GM21515 (cell line): ENCODE results near the gene NAALADL2.
"Not testable (repeated sequence)": the region's sequence is repeated elsewhere in the genome, so short reads cannot be mapped to it uniquely, and the experiment has no call there.

Experiments
- ATAC-seq: cut with Tn5 transposase; IDR thresholded peaks from one replicate; pipeline ENCODE4 v1.9.1; 2021; ENCODE audit not compliant: unreplicated experiment

Gene NAALADL2

DNA sequence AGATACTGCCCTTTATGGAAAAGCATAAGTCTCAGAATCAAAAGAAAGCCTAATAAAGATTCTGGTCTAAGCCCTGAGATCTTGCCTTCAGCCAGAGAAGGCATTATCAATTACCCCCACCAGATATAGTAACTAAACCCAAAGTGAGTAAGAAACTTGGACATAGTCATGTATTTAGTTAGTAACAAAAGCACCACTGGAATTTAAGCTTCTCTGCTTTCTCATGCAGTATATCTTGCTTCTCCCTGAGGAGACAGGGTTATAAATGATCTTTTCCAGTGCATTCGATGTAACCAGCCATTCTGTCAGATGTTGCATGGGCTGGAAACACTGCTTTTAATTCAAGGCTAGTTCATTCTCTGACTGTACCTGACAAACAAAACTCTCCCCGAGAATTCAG is 946.7 kb downstream of the NAALADL2 start:
- ATAC-seq = no peak

DNA sequence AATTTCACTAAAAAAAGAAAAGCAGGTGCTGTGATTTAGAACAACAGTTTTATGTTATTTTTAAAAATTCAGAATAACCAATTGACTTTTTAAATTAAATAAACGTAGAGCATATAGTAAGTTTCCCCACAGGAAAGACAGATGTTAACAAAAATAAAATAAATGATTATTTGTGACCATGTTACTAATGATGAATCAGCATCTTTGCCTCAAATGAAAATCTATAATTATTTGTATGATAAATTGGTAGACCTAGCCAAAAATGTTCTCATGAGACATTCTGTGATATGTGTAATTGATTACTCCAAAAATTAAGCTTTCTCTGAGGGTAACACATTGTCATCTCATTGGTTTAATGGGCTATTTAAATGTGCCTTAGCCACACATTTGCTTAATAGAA is 948.0 kb downstream of the NAALADL2 start:
- ATAC-seq = no peak

DNA sequence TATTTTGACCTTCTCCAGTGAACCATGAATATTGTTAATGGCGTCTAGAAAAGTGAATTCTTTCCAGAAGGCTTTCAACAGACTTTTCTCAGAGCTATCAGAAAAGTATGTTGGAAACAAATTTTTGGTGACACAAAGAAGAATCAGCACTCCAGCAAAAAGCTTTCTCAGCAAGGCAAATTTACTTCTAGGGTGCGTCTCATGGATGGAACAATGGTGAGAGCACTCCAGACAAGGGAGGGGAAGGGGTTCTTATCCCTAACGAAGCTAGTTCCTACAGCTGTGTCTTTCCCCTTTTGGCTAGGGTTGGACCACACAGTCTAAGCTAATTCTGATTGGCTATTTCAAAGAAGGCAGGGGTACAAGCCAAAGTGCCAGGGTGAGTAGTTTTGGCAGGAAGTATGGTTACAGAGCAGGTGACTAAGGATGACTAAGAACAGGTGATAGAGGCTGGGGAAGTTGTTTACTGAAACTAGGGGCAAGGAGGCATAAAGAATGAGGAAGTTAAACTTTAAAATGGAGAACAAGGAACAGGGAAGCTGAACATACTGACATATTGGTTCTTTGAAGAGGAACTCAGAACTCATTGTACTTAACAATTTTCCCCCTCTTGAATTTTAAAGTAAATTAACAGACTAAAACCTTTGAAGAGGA is 959.8 kb downstream of the NAALADL2 start:
- ATAC-seq = no peak

DNA sequence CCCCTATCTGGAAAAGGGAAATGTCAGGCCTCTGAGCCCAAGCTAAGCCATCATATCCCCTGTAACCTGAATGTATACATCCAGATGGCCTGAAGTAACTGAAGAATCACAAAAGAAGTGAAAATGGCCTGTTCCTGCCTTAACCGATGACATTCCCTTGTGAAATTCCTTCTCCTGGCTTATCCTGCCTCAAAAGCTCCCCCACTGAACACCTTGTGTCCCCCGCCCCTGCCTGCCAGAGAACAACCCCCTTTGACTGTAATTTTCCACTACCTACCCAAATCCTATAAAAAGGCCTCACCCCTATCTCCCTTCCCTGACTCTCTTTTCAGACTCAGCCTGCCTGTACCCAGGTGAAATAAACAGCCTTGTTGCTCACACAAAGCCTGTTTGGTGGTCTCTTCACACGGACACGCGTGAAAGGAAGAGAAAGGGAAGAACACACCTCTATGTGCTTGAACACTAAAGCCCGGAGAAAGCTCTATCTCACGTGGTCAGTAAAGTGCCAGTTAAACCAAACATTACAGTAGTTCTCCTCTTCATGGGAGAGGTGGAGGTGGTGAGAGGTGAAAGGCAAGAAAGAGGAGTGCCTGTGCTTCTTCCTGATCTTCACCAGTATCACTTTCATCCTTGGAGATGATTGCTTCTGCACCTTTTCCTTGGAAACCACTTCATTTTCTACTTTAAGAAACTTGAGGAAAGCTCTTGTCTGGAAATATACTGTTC is 963.8 kb downstream of the NAALADL2 start:
- not testable (repeated sequence) for ATAC-seq

DNA sequence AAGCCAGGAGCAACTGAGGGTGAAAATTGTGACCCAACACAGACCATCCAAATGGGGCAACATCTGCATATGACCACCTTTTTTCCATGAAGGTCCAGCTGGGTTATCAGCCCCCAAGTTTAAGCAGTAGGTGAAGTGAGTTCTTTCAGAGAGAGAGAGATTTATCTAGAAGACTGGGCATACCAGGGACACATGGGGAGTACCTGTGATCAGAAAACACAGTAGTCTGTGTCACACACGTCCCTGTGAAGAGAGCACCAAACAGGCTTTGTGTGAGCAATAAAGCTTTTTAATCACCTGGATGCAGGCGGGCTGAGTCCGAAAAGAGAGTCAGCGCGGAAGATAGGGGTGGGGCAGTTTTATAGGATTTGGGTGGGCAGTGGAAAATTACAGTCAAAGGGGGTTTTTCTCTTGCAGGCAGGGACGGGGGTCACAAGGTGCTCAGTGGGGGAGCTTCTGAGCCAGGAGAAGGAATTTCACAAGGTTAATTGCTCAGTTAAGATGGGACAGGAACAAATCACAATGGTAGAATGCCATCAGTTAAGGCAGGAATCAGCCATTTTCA is 966.0 kb downstream of the NAALADL2 start:
- not testable (repeated sequence) for ATAC-seq

DNA sequence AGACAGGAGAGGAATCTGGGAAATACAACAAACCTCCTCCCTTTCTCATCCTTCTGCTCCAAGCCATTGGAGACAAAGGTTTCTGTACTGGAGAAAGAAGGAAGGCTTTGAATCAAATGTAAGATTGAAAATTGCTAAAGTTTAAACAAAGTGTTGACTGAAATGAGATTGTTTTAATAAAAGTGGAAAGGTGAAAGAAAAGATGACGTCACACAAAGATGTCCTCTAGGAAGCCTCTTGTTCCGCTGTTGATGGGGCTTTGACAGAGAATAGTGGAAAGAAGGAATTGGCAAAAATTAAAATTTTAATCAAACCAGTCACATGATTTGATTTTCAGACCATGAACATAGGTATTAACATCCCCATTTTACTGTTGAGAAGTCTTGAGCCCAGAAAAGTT is 967.6 kb downstream of the NAALADL2 start:
- ATAC-seq = no peak

DNA sequence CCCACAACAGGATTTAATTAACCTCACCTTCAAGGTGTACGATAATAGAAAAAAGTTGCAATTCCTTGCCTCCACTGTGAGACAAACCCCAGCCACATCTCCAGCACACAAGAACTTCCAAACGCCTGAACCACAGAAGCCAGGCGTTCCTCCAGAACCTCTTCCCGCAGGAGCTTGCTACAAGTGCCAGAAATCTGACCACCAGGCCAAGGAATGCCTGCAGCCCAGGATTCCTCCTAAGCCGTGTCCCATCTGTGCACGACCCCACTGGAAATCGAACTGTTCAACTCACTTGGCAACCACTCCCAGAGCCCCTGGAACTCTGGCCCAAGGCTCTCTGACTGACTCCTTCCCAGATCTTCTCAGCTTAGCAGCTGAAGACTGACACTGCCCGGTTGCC is 970.7 kb downstream of the NAALADL2 start:
- ATAC-seq = not testable (repeated sequence)

DNA sequence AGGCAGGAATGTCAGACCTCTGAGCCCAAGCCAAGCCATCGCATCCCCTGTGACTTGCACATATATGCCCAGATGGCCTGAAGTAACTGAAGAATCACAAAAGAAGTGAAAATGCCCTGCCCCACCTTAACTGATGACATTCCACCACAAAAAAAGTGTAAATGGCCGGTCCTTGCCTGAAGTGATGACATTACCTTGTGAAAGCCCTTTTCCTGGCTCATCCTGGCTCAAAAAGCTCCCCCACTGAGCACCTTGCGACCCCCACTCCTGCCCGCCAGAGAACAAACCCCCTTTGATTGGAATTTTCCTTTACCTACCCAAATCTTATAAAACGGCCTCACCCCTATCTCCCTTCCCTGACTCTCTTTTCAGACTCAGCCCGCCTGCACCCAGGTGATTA is 976.6 kb downstream of the NAALADL2 start:
- not testable (repeated sequence) for ATAC-seq

DNA sequence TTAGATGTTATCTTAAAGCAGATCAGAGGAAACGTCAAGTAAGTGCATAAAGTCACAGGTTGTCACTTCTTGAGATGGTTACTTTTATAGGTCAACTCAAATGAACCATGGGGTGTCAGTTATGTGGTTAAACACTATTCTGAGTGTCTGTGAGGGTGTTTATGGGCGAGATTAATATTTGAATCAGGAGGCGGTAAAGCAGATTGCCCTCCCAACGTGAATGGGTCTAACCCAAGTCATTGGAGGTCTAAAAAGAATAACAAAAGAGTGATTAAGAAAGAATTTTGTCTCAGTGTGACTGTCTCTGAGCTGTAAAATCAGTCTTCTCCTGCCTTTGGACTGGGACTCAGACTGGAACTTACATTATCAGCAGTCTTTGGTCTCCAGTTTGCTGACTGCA is 977.5 kb downstream of the NAALADL2 start:
- ATAC-seq = no peak

DNA sequence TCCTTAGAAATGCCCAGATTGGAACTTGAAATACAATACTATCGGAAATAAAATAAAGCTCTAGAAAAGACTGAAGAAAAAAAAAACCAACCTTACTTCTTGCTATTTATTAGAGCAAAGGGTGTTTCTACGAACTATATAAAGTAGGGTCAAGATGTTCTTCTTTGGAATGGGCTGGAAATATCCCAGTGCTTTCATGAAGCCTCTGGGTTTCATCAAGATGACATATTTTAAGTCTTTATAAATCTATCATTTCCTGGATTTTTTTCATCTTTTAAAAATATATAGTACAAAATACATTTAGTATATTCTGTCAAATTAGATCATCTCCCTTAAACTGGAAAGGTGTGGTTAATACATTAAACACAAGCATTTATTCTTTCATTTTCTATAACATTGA is 978.8 kb downstream of the NAALADL2 start:
- no peak for ATAC-seq

DNA sequence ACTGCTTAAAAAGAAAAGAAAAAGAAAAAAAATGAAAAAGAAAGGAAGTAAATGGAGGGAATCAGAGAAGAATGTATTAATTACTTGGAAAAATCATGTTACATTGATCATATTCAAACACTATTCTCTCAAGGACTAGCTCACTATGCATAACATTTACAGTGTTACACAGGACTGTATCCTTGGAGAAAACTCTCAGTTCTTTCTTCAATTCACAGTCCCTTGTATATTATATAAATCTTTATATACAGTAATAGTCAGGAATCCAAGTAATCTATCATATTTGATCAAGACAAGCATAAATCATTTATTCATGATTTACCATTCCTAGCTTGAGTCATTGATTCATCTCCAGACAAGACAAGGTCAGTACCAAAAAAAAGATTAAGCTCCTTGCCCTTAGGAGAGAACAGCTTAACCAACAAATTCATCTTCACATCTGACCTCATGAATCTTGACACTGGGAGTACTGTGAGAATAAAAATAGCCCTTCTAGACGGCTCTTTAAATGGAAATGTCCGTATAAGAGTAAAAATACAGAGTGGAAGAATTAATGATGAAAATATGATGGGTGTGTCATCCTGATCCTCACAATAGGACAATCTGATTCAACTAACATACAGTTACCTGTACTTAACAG is 980.4 kb downstream of the NAALADL2 start:
- ATAC-seq = no peak

DNA sequence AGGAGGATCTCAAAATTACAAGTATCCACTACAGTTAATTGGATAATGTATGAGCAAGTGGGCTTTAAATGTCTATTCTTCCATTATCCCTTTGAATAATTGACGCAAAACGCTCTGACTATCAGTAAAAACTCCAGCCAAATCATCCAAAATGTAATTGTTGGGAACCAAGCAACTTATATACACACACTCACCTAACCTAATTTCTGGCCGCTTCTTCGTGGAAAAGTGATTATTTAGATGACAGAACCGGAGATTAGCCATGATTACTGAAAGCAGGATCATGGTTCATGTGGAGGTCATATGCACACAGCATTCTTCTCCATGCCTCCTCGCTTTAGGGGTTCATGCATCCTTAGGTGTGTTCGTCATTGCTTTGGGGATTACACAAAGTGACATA is 992.4 kb downstream of the NAALADL2 start:
- ATAC-seq = no peak

DNA sequence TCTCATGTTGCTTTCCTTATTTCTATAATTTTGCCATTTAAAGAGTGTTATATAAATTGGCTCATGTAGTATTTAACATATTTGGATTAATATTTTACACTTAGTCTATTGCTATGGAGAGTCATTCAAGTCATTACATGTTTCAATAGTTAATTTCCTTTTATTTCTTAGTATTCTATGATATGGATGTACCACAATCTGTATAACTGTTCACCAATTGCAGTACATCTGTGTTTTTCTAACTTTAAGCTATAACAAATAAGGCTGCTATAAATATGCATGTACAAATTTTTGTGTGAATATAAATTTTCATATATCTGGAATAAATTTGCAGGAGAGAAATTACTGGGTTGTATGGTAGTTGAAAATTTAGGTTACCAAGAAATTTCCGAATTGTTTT is 993.4 kb downstream of the NAALADL2 start:
- ATAC-seq = no peak

DNA sequence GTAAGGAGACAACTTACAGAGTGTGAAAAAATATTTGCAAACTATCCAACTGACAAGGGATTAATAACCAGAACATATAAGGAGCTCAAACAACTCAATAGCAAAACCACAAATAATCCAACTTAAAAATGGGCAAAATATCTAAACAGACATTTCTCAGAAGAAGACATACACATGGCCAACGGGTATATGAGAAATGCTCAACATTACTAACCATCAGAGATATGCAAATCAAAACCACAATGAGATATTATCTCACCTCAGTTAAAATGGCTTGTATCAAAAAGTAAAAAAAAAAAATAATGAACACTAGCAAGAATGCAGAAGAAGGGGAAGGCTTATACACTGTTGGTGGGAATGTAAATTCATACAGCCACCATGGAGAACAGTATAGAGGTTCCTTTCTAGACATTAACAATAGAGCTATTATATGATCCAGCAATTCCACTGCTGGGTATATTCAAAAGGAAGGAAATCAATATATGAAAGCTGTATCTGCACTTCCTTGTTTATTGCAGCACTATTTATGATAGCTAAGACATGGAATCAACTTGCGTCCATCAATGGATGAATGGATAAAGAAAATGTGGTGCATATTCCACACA is 998.6 kb downstream of the NAALADL2 start:
- no peak for ATAC-seq
